Esophagus squamous epithelium (tissue), 5 donors: Measurements from ENCODE around the gene TRIM59. TPM values are rescaled to one million over a fixed set of nuclear protein-coding genes. Genes with fewer than 3 reads are reported as not detected.

Experiments used
- DNase-seq: peaks from one replicate; lab custom pipeline; 2025; lab: John Stamatoyannopoulos, UW
- H3K27ac ChIP-seq, 4 donors: fragments of 200-600 bp; sonication (generic); one replicate each; pipeline ENCODE4 v1.5.1; 2016 to 2019; ENCODE audit warnings: mild to moderate bottlenecking in 1 of 4
- H3K27me3 ChIP-seq, 4 donors: fragments of 200-600 bp; sonication (generic); 1 replicate in 3 of 4; 2 replicates in 1 of 4; pipeline versions ENCODE4 v1.5.1 to v1.6.0; 2017 to 2021; ENCODE audit warnings: antibody characterized with exemption in 1 of 4
- H3K36me3 ChIP-seq, 3 donors: fragments of 200-600 bp; sonication (generic); one replicate each; pipeline ENCODE4 v1.5.1; 2016 to 2019
- H3K4me1 ChIP-seq, 3 donors: fragments of 200-600 bp; sonication (generic); one replicate each; pipeline ENCODE4 v1.5.1; 2017 to 2019
- H3K4me3 ChIP-seq, 4 donors: fragments of 200-600 bp; sonication (generic); 1 replicate in 3 of 4; 2 replicates in 1 of 4; pipeline ENCODE4 v1.5.1; 2016 to 2019; ENCODE audit warnings: mild to moderate bottlenecking in 2 of 4, moderate library complexity in 1 of 4
- H3K9me3 ChIP-seq, 3 donors: fragments of 200-600 bp; sonication (generic); one replicate each; pipeline ENCODE4 v1.5.1; 2016 to 2019
- CTCF ChIP-seq, 6 experiments: fragments of 450-650 bp in 4 of 6; fragments of 200-600 bp in 2 of 6; sonication (generic) in 2 of 6; IDR thresholded peaks; one replicate each; pipeline ENCODE4 v1.5.1; 2016 to 2019; ENCODE audit warnings: antibody characterized with exemption in 6 of 6, mild to moderate bottlenecking in 4 of 6, moderate library complexity in 4 of 6
- POLR2A ChIP-seq, 4 donors: fragments of 450-650 bp; IDR thresholded peaks; one replicate each; pipeline ENCODE4 v1.6.1; 2017; ENCODE audit warnings: antibody characterized with exemption in 4 of 4, mild to moderate bottlenecking in 4 of 4, moderate library complexity in 3 of 4
- WGBS, 2 donors: methylation state at CpG; one replicate each; pipeline ENCODE4 v1.1.5; 2018; 5-methylcytosine and 5-hydroxymethylcytosine counted together
- intact Hi-C: fragments of 100-400 bp; cut with DNase I; formaldehyde crosslinking; loops from one replicate; pipeline ENCODE4 v1.15.0; 2022
- total RNA-seq, 4 donors: library from RNA; depleted of rRNA; stranded (reverse); fragments of >200 nt; gene quantifications; one replicate each; pipeline ENCODE4 v1.1.0, GENCODE V29; 2016
- donor health status: DM: yes; HTN: yes; CAD: no.

Gene TRIM59
- total RNA-seq, 4 donors from 2014 or later, result 4.9 to 14.7 (median 8.9) TPM

- no peaks in the 10 kb centered on the region for H3K27me3 ChIP-seq
- H3K9me3 ChIP-seq, result no peaks in the 10 kb centered on the region
- no peak overlapping the region for H3K4me3 ChIP-seq
- H3K27ac ChIP-seq, result no peak overlapping the region
- no peak for TF ChIP-seq POLR2A (IDR thresholded peaks at IDR 0.05)
- no peak for TF ChIP-seq CTCF (IDR thresholded peaks at IDR 0.05)
- H3K36me3 ChIP-seq, result peaks cover 0 to 68% (median under 1%) of the 10 kb centered on the region in 3 donors
- 70 to 90% methylated on average over 2 to 5 of the region's 5 CpGs for WGBS, 2 donors
- H3K4me1 ChIP-seq, result no peaks in the 10 kb centered on the region
- intact Hi-C loops, result no loop called here
- no peak for DNase-seq
Observed at GRCh38 chr3:160437083-160437455, 12.5 kb downstream of the TRIM59 start.

GRCh38 chr3:160435747-160436146, 13.8 kb downstream of the TRIM59 start:
- Histone ChIP-seq H3K4me1 (no peaks in the 10 kb centered on the region), H3K9me3 (no peaks in the 10 kb centered on the region), H3K4me3 (no peak overlapping the region), H3K27ac (no peak overlapping the region), H3K36me3 (peaks cover 0 to 81% (median 6%) of the 10 kb centered on the region in 3 donors), H3K27me3 (no peaks in the 10 kb centered on the region)
- intact Hi-C loops, result no loop called here
- WGBS, 2 donors, result 80 to 93% methylated on average over 1 of the region's 1 CpG
- DNase-seq, result no peak
- TF ChIP-seq POLR2A (IDR thresholded peaks at IDR 0.05) (no peak), CTCF (IDR thresholded peaks at IDR 0.05) (no peak)

- TF ChIP-seq POLR2A (IDR thresholded peaks at IDR 0.05), result no peak
- TF ChIP-seq CTCF (IDR thresholded peaks at IDR 0.05), result no peak
Observed at GRCh38 chr3:160435095-160435494, 14.5 kb downstream of the TRIM59 start.

GRCh38 chr3:160434071-160434470, 15.5 kb downstream of the TRIM59 start:
- intact Hi-C loops, result no loop called here
- H3K4me1 ChIP-seq, result no peaks in the 10 kb centered on the region
- H3K27me3 ChIP-seq, result no peaks in the 10 kb centered on the region
- no peaks in the 10 kb centered on the region for H3K9me3 ChIP-seq
- H3K36me3 ChIP-seq, result peaks cover 0 to 89% (median 12%) of the 10 kb centered on the region in 3 donors
- H3K27ac ChIP-seq, result no peak overlapping the region
- WGBS, 2 donors, result 48 to 57% methylated on average over 2 of the region's 2 CpGs
- TF ChIP-seq CTCF (IDR thresholded peaks at IDR 0.05) (no peak), POLR2A (IDR thresholded peaks at IDR 0.05) (no peak)
- DNase-seq, result no peak
- H3K4me3 ChIP-seq, result no peak overlapping the region

More at GRCh38 chr3:160435095-160435494, 14.5 kb downstream of the TRIM59 start:
- Histone ChIP-seq H3K4me1 (no peaks in the 10 kb centered on the region), H3K9me3 (no peaks in the 10 kb centered on the region), H3K36me3 (peaks cover 0 to 88% (median 7%) of the 10 kb centered on the region in 3 donors), H3K27me3 (no peaks in the 10 kb centered on the region), H3K27ac (no peak overlapping the region), H3K4me3 (no peak overlapping the region)
- intact Hi-C loops, result no loop called here
- 77 to 81% methylated on average over 2 of the region's 2 CpGs for WGBS, 2 donors
- no peak for DNase-seq

GRCh38 chr3:160427832-160428424, 21.7 kb downstream of the TRIM59 start:
- intact Hi-C loops, result no loop called here
- Histone ChIP-seq H3K4me3 (no peak overlapping the region), H3K4me1 (no peaks in the 10 kb centered on the region), H3K27me3 (no peaks in the 10 kb centered on the region), H3K9me3 (no peaks in the 10 kb centered on the region), H3K27ac (no peak overlapping the region), H3K36me3 (peaks cover 0 to 100% (median 33%) of the 10 kb centered on the region in 3 donors)
- WGBS, 2 donors, result 89 to 91% methylated on average over 9 to 11 of the region's 11 CpGs
- no peak for DNase-seq
- TF ChIP-seq CTCF (IDR thresholded peaks at IDR 0.05) (no peak), POLR2A (IDR thresholded peaks at IDR 0.05) (no peak)
